ENCODE measurements around the gene VSTM2B.

The VSTM2B gene

DNA sequence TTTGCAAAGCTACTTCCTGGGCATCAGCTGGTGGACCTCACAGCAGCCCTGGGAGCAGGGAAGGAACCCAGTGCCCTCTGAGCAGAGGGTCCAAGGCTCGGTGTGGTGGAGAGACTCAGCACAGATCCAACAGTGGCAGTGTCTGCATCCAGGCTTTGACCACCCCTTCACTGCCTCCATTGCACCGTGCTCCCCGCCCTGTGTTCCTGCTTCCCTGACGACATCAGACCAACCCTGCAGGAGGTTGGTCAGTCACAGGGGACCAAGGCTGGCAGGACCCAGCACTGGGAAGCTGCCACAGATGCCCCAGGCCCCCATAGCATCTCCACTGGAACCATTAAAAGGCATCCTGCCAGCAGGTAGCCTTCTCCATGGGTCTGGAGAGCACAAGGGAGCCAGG, 7.8 kb upstream of the VSTM2B start:
- TF ChIP-seq, protein P1, sequence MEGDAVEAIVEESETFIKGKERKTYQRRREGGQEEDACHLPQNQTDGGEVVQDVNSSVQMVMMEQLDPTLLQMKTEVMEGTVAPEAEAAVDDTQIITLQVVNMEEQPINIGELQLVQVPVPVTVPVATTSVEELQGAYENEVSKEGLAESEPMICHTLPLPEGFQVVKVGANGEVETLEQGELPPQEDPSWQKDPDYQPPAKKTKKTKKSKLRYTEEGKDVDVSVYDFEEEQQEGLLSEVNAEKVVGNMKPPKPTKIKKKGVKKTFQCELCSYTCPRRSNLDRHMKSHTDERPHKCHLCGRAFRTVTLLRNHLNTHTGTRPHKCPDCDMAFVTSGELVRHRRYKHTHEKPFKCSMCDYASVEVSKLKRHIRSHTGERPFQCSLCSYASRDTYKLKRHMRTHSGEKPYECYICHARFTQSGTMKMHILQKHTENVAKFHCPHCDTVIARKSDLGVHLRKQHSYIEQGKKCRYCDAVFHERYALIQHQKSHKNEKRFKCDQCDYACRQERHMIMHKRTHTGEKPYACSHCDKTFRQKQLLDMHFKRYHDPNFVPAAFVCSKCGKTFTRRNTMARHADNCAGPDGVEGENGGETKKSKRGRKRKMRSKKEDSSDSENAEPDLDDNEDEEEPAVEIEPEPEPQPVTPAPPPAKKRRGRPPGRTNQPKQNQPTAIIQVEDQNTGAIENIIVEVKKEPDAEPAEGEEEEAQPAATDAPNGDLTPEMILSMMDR (conservative IDR thresholded peaks at IDR 0.05; ENCODE audit: control insufficient read depth, insufficient read depth, low read depth, low read length): no peak
- DNase-seq (ENCODE audit: low read depth): no peak
- no peak overlapping the region for H3K4me3 ChIP-seq (ENCODE audit: control insufficient read depth, low read depth, low read length)

DNA sequence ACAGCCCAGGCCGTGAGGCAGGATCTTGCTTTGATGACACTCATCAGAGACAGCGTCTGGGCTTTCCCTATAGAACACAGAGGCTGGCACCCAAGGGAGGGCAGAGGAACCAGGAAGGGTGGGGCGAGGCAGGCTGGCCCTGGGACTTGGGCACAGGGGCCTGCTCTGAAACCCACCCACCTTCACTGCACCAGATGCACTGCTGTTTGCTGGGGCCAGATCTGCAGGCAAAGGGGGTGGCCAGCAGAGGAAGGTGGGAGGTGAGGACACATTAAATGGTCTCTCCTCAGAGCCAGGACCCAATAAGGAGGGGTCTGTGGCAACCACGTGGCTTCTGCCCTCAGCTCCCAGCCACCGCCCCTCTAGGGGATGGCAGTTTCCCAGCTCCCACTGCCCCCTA, 6.6 kb upstream of the VSTM2B start:
- no peak for DNase-seq (ENCODE audit: low read depth)
- TF ChIP-seq, protein P1 (conservative IDR thresholded peaks at IDR 0.05; ENCODE audit: control insufficient read depth, insufficient read depth, low read depth, low read length): no peak
- H3K4me3 ChIP-seq (ENCODE audit: control insufficient read depth, low read depth, low read length): no peak overlapping the region

DNA sequence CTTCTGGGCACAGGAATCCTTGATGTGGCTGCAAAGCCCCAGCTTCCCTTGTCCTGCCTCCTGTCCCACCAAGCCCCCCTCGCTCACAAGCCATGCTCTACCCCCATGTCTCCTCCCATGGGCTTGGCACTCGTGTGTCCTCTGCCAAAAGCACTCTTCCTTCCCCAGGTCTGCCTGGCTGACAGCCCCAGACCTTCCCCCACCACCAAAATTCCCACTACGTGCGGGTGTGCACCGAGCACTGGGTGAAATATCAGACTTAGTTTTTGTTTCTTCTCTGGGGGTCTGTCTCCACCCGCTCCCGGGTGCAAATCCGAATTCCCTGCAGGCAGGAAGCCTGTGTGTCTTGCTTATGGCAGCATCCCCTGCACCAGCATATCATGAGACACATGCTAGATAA, 5.9 kb upstream of the VSTM2B start:
- DNase-seq (ENCODE audit: low read depth): no peak
- TF ChIP-seq, protein P1 (conservative IDR thresholded peaks at IDR 0.05; ENCODE audit: control insufficient read depth, insufficient read depth, low read depth, low read length): no peak
- H3K4me3 ChIP-seq (ENCODE audit: control insufficient read depth, low read depth, low read length): no peak overlapping the region

DNA sequence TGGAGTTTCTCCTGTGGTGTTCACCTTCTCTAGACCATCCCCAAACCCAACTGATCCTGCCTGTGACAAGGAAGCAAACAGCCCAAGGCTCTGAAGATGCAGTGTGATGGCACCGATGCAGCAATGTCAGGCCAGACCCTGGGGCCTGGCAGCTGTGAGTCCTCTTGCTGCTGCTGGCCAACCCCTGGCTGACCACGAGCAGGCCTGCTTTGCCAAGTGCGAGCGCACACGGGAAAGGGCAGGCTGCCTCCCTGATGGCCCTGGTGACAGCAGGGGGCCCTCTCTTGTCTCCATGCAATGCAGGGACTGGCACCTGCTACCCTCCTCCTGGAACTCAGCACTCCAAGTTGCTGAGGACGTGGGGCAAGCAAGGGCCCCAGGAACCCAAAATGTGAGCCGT, 5.4 kb upstream of the VSTM2B start:
- TF ChIP-seq, protein P1 (conservative IDR thresholded peaks at IDR 0.05; ENCODE audit: control insufficient read depth, insufficient read depth, low read depth, low read length): no peak
- no peak overlapping the region for H3K4me3 ChIP-seq (ENCODE audit: control insufficient read depth, low read depth, low read length)
- DNase-seq (ENCODE audit: low read depth): no peak

DNA sequence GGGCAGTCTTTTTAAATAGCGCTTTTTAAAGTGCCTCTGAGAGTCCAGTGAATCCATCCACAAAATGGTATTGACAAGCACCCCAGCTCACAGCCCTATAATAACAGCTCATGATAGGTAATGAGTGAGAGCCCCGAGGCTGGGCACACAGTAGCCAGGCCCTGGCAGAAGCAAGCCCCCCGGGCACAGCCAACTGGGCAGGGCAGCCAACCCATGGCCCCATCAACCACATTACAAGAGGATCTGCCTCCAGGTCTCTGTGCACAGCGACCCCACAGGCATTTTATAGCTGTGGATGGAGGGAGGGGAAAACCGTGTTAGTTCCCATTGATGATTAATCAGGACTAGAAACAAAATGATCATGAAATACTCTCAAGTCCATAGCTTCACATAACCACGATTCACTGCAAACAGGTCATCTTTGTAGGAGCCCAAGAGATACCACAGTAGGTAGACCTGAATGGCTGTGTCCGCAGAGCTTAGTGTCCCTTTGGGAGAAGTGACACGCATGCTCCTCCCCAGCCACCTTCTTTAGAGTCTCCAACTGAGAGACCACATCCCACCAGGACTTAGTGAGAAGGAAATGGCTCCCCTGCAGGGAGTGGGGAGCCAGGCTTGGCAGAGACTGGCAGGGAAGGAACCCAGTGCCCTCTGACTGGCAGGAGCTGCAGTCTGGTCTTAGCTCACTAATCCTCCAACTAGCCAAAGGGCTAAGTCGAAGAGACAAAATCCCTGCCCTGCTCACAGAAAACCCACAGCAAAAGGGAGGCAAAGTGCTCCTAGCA, 4.3 kb upstream of the VSTM2B start:
- TF ChIP-seq, protein P1 (conservative IDR thresholded peaks at IDR 0.05; ENCODE audit: control insufficient read depth, insufficient read depth, low read depth, low read length): no peak

DNA sequence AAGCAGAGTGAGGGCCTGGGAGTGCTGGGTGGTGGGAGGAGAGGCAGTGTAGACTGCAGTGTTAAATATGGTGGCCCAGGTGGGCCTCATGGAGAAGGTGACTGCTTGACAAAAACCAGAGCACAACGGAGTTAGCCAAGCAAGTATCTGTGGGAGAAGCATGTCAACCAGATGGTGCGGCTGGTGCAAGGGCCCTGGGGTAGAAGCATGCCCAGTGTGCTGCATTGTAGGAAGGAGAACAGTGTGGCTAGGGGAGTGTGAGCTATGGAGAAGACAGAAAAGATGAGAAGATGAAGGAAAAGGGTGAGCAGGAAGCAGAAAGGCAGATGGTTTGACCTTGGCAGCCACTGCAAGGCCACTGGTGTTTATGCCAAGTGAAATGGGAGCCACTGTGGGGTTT, 2.2 kb upstream of the VSTM2B start:
- TF ChIP-seq, protein P1 (conservative IDR thresholded peaks at IDR 0.05; ENCODE audit: control insufficient read depth, insufficient read depth, low read depth, low read length): no peak
- DNase-seq (ENCODE audit: low read depth): no peak
- H3K4me3 ChIP-seq (ENCODE audit: control insufficient read depth, low read depth, low read length): no peak overlapping the region

More for the DNA sequence above, 4.3 kb upstream of the VSTM2B start:
- DNase-seq (ENCODE audit: low read depth): no peak
- no peak overlapping the region for H3K4me3 ChIP-seq (ENCODE audit: control insufficient read depth, low read depth, low read length)
